ENCODE data around the gene NANS. TPM values are rescaled to one million over a fixed set of nuclear protein-coding genes. Genes with fewer than 3 reads are reported as not detected.
"Not testable (repeated sequence)": the region's sequence is repeated elsewhere in the genome, so short reads cannot be mapped to it uniquely, and the experiment has no call there.

NANS gene
- polyA plus RNA-seq, 1 donor from 2014 or later, result 16.9 TPM

- no peaks in the 10 kb centered on the region for H3K27me3 ChIP-seq (ENCODE audit: insufficient read depth, low read depth, low read length)
- H3K4me3 ChIP-seq (ENCODE audit: low read length), result no peak overlapping the region
- no peak overlapping the region for H3K9ac ChIP-seq (ENCODE audit: low read length)
- H3K79me2 ChIP-seq (replicated peaks; ENCODE audit: insufficient read depth, low read length), result no peaks in the 10 kb centered on the region
- H4K20me1 ChIP-seq (ENCODE audit: insufficient read depth), result no peaks in the 10 kb centered on the region
- TF ChIP-seq SMC3 (conservative IDR thresholded peaks at IDR 0.05; ENCODE audit: poor library complexity) (no peak), EZH2 (IDR thresholded peaks at IDR 0.05; ENCODE audit: borderline replicate concordance, insufficient read depth, low read length, poor library complexity, severe bottlenecking) (no peak), TAF1 (IDR thresholded peaks at IDR 0.05; ENCODE audit: low read depth) (no peak), REST (IDR thresholded peaks at IDR 0.05; ENCODE audit: borderline replicate concordance) (no peak), POLR2AphosphoS5 (IDR thresholded peaks at IDR 0.05) (no peak), RAD21 (conservative IDR thresholded peaks at IDR 0.05) (no peak), MXI1 (conservative IDR thresholded peaks at IDR 0.05; ENCODE audit: poor library complexity, severe bottlenecking) (no peak), EP300 (conservative IDR thresholded peaks at IDR 0.05; ENCODE audit: poor library complexity, severe bottlenecking) (no peak), CTCF (IDR thresholded peaks at IDR 0.05; ENCODE audit: poor library complexity, severe bottlenecking) (no peak)
- no peaks in the 10 kb centered on the region for H3K9me2 ChIP-seq (ENCODE audit: insufficient read depth, low read length)
- no peaks in the 10 kb centered on the region for H3F3A ChIP-seq (ENCODE audit: insufficient read depth, low read length, poor library complexity, severe bottlenecking)
- H3K36me3 ChIP-seq (ENCODE audit: insufficient read depth, low read length), result no peaks in the 10 kb centered on the region
- no peak overlapping the region for H3K4me2 ChIP-seq (ENCODE audit: low read length)
- H2AFZ ChIP-seq (ENCODE audit: low read depth, low read length), result no peak overlapping the region
- H3K9me3 ChIP-seq (ENCODE audit: low read length), result no peaks in the 10 kb centered on the region
- no peak overlapping the region for H3K27ac ChIP-seq (ENCODE audit: low read length)
Measured at GRCh38 chr9:98086461-98086860, 29.9 kb downstream of the NANS start.

GRCh38 chr9:98087420-98088354, 31.2 kb downstream of the NANS start:
- H3F3A ChIP-seq (ENCODE audit: insufficient read depth, low read length, poor library complexity, severe bottlenecking), result no peaks in the 10 kb centered on the region
- H3K79me2 ChIP-seq (replicated peaks; ENCODE audit: insufficient read depth, low read length), result no peaks in the 10 kb centered on the region
- no peak overlapping the region for H2AFZ ChIP-seq (ENCODE audit: low read depth, low read length)
- TF ChIP-seq RAD21 (conservative IDR thresholded peaks at IDR 0.05), result no peak
- no peak for TF ChIP-seq EP300 (conservative IDR thresholded peaks at IDR 0.05; ENCODE audit: poor library complexity, severe bottlenecking)
- no peak for TF ChIP-seq TAF1 (IDR thresholded peaks at IDR 0.05; ENCODE audit: low read depth)
- no peak for TF ChIP-seq MXI1 (conservative IDR thresholded peaks at IDR 0.05; ENCODE audit: poor library complexity, severe bottlenecking)
- TF ChIP-seq REST (IDR thresholded peaks at IDR 0.05; ENCODE audit: borderline replicate concordance), result no peak
- TF ChIP-seq CTCF (IDR thresholded peaks at IDR 0.05; ENCODE audit: poor library complexity, severe bottlenecking), result no peak
- no peak for TF ChIP-seq SMC3 (conservative IDR thresholded peaks at IDR 0.05; ENCODE audit: poor library complexity)
- no peak for TF ChIP-seq EZH2 (IDR thresholded peaks at IDR 0.05; ENCODE audit: borderline replicate concordance, insufficient read depth, low read length, poor library complexity, severe bottlenecking)
- no peak for TF ChIP-seq POLR2AphosphoS5 (IDR thresholded peaks at IDR 0.05)
- H3K4me3 ChIP-seq (ENCODE audit: low read length), result no peak overlapping the region
- no peak overlapping the region for H3K4me2 ChIP-seq (ENCODE audit: low read length)
- no peak overlapping the region for H3K9ac ChIP-seq (ENCODE audit: low read length)
- H3K9me3 ChIP-seq (ENCODE audit: low read length), result no peaks in the 10 kb centered on the region
- no peaks in the 10 kb centered on the region for H3K9me2 ChIP-seq (ENCODE audit: insufficient read depth, low read length)
- no peaks in the 10 kb centered on the region for H3K36me3 ChIP-seq (ENCODE audit: insufficient read depth, low read length)
- no peaks in the 10 kb centered on the region for H4K20me1 ChIP-seq (ENCODE audit: insufficient read depth)
- no peak overlapping the region for H3K27ac ChIP-seq (ENCODE audit: low read length)
- H3K27me3 ChIP-seq (ENCODE audit: insufficient read depth, low read depth, low read length), result no peaks in the 10 kb centered on the region

- H3F3A ChIP-seq (ENCODE audit: insufficient read depth, low read length, poor library complexity, severe bottlenecking); H3K27ac ChIP-seq (ENCODE audit: low read length); H4K20me1 ChIP-seq (ENCODE audit: insufficient read depth); H3K4me3 ChIP-seq (ENCODE audit: low read length); H3K9me3 ChIP-seq (ENCODE audit: low read length); H3K9me2 ChIP-seq (ENCODE audit: insufficient read depth, low read length); H3K27me3 ChIP-seq (ENCODE audit: insufficient read depth, low read depth, low read length); H3K4me2 ChIP-seq (ENCODE audit: low read length); H2AFZ ChIP-seq (ENCODE audit: low read depth, low read length); H3K36me3 ChIP-seq (ENCODE audit: insufficient read depth, low read length); H3K79me2 ChIP-seq (replicated peaks; ENCODE audit: insufficient read depth, low read length); H3K9ac ChIP-seq (ENCODE audit: low read length): not testable (repeated sequence)
Measured at GRCh38 chr9:98090674-98091073, 34.1 kb downstream of the NANS start.
